Measurements from ENCODE around the gene LZTS3. TPM values are rescaled to one million over a fixed set of nuclear protein-coding genes. Genes with fewer than 3 reads are reported as not detected.
A peak's percentile ranks its signal among the peaks of the same experiment; 100 is the strongest.
"Not testable (repeated sequence)": the region's sequence is repeated elsewhere in the genome, so short reads cannot be mapped to it uniquely, and the experiment has no call there.

Gene LZTS3
- total RNA-seq, 1 donor from 2014 or later, result 14.9 TPM

- H3K36me3 ChIP-seq, result peaks cover 18 to 21% of the 10 kb centered on the region in 2 donors
- intact Hi-C loops (cut with DNase I), result no loop called here
- H3K4me3 ChIP-seq, result no peak overlapping the region
- TF ChIP-seq, protein P1, sequence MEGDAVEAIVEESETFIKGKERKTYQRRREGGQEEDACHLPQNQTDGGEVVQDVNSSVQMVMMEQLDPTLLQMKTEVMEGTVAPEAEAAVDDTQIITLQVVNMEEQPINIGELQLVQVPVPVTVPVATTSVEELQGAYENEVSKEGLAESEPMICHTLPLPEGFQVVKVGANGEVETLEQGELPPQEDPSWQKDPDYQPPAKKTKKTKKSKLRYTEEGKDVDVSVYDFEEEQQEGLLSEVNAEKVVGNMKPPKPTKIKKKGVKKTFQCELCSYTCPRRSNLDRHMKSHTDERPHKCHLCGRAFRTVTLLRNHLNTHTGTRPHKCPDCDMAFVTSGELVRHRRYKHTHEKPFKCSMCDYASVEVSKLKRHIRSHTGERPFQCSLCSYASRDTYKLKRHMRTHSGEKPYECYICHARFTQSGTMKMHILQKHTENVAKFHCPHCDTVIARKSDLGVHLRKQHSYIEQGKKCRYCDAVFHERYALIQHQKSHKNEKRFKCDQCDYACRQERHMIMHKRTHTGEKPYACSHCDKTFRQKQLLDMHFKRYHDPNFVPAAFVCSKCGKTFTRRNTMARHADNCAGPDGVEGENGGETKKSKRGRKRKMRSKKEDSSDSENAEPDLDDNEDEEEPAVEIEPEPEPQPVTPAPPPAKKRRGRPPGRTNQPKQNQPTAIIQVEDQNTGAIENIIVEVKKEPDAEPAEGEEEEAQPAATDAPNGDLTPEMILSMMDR (IDR thresholded peaks at IDR 0.05), result no peak
- H3K27me3 ChIP-seq, result no peaks in the 10 kb centered on the region
- peaks cover 0 to 5% of the 10 kb centered on the region in 2 donors for H3K4me1 ChIP-seq
- DNase-seq (ENCODE audit: low spot score in 2 of 2), result peak in 1 of 2 donors; percentile 39
- no peak overlapping the region for H3K27ac ChIP-seq
- no peaks in the 10 kb centered on the region for H3K9me3 ChIP-seq
Observed at GRCh38 chr20:3121955-3122610, 51.3 kb downstream of the LZTS3 start.

DNA sequence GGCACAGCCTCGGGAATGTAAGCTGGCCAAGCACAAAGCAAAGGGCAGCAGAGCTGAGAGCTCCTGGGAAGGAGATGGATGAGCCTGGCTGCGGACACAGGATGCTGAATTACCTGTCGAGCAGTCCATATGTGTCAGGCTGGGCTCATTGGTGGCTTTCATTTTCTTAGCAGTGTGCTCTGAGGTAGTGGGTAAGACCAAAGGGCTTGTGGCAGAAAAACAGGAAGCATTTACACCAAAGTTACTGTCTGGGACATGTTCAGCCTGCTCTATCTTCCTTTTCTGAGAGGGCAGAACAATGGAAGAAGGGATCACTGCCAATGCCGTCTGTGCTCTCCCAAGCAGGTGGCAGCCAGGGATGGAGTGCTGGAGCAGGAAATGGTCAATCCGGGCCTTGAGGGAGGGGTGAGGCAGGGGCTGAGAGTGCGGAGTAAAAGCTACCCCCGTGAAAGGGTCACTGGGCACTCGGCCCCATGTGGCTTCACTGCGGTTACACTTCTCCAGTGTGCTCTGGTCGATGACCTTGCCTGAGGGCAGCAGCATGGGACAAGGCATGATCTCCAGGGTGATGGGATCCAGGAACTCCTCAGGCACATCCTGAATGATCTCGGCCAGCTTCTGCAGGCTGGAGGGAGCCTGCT lies 52.0 kb downstream of the LZTS3 start:
- no peaks in the 10 kb centered on the region for H3K27me3 ChIP-seq
- TF ChIP-seq, protein P1 (IDR thresholded peaks at IDR 0.05), result no peak
- H3K4me3 ChIP-seq, result no peak overlapping the region
- DNase-seq (ENCODE audit: low spot score in 2 of 2), result peak in 1 of 2 donors; percentile 58
- no peaks in the 10 kb centered on the region for H3K9me3 ChIP-seq
- peaks cover 18 to 21% of the 10 kb centered on the region in 2 donors for H3K36me3 ChIP-seq
- no peak overlapping the region for H3K27ac ChIP-seq
- intact Hi-C loops (cut with DNase I), result no loop called here
- H3K4me1 ChIP-seq, result peaks cover 0 to 5% of the 10 kb centered on the region in 2 donors

DNA sequence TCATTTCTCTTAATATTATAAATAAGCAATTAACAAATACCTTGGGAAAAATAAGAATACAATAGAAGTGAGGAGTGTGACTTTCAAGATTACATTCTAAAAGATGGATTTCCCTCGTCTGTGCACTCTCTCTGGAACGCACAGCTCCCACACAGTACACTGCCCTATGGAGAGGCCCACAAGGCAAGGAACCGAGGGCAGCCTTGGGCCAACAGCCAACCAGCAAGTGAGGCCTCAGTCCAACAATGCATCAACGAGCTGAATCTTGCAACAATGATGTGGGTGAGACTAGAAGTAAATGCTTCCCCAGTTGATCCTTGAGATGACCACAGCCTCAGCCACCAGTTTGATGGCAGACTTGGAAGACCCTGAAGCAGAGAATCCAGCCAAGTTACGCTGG lies 54.3 kb downstream of the LZTS3 start:
- Histone ChIP-seq H3K36me3 (peaks cover 18 to 25% of the 10 kb centered on the region in 2 donors), H3K27me3 (no peaks in the 10 kb centered on the region), H3K9me3 (no peaks in the 10 kb centered on the region), H3K4me3 (no peak overlapping the region), H3K27ac (no peak overlapping the region), H3K4me1 (peaks cover 0 to 5% of the 10 kb centered on the region in 2 donors)
- intact Hi-C loops (cut with DNase I), result no loop called here
- no peak for DNase-seq (ENCODE audit: low spot score in 2 of 2)
- TF ChIP-seq, protein P1 (IDR thresholded peaks at IDR 0.05), result no peak

GRCh38 chr20:3117839-3118379 lies 55.4 kb downstream of the LZTS3 start:
- peak overlapping the region in 1 of 2 donors; percentile 24 for H3K4me3 ChIP-seq
- DNase-seq (ENCODE audit: low spot score in 2 of 2), result peak in 1 of 2 donors; percentile 76
- H3K36me3 ChIP-seq, result peaks cover 18 to 32% of the 10 kb centered on the region in 2 donors
- H3K9me3 ChIP-seq; H3K27me3 ChIP-seq; intact Hi-C loops (cut with DNase I); H3K4me1 ChIP-seq: not testable (repeated sequence)
- TF ChIP-seq, protein P1 (IDR thresholded peaks at IDR 0.05), result peak; percentile 51 to 62 (median 60)
- peak overlapping the region; percentile 29 to 59 for H3K27ac ChIP-seq

DNA sequence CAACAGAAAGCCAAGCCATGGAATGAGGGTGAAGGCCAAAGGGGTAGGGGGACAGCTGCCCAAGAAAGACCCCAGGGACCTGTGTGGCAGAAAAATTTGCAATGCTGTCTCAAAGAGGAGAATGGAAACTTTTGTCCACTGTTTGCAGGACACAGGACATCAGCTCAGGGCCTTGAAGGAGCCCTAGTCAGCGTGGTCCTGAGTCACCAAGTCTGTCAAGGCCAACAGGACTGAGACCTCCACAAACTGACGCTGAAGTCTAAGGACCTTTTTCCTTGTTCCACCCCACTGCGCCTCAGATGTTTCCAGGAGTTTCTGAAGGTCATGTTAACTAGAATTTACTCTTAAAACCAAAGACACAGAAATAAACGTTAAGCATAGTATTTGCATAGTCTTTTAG lies 57.0 kb downstream of the LZTS3 start:
- Histone ChIP-seq H3K9me3 (no peaks in the 10 kb centered on the region), H3K36me3 (peaks cover 8 to 23% of the 10 kb centered on the region in 2 donors), H3K4me3 (no peak overlapping the region), H3K4me1 (peaks cover 0 to 5% of the 10 kb centered on the region in 2 donors), H3K27ac (no peak overlapping the region), H3K27me3 (no peaks in the 10 kb centered on the region)
- DNase-seq (ENCODE audit: low spot score in 2 of 2), result no peak
- intact Hi-C loops (cut with DNase I), result no loop called here
- TF ChIP-seq, protein P1 (IDR thresholded peaks at IDR 0.05), result no peak

Data from ascending aorta (tissue), 2 donors.